Esophagus squamous epithelium (tissue), 4 donors: ENCODE measurements around the gene SHC4.

Experiments used
- CTCF ChIP-seq, 6 experiments: fragments of 450-650 bp in 4 of 6; fragments of 200-600 bp in 2 of 6; sonication (generic) in 2 of 6; IDR thresholded peaks; one replicate each; pipeline ENCODE4 v1.5.1; 2016 to 2019; ENCODE audit warnings: antibody characterized with exemption in 6 of 6, mild to moderate bottlenecking in 4 of 6, moderate library complexity in 4 of 6
- POLR2A ChIP-seq, 4 donors: fragments of 450-650 bp; IDR thresholded peaks; one replicate each; pipeline ENCODE4 v1.6.1; 2017; ENCODE audit warnings: antibody characterized with exemption in 4 of 4, mild to moderate bottlenecking in 4 of 4, moderate library complexity in 3 of 4

- TF ChIP-seq CTCF (IDR thresholded peaks at IDR 0.05) (no peak), POLR2A (IDR thresholded peaks at IDR 0.05) (no peak)
Observed at GRCh38 chr15:48925714-48926223, 38.0 kb downstream of the SHC4 start.
